Gastroesophageal sphincter (tissue), 4 donors: ENCODE data around the gene ESD. TPM values are rescaled to one million over a fixed set of nuclear protein-coding genes. Genes with fewer than 3 reads are reported as not detected.

Experiments
- ATAC-seq: fragments of 150-250 bp; one replicate; pipeline ENCODE4 v1.9.1; 2016; ENCODE audit warnings: mild to moderate bottlenecking, moderate library complexity
- H3K27ac ChIP-seq, 4 donors: fragments of 200-600 bp; sonication (generic) in 3 of 4; 1 replicate in 3 of 4; 2 replicates in 1 of 4; pipeline ENCODE4 v1.5.1; 2016 to 2019
- H3K27me3 ChIP-seq: fragments of 200-600 bp; sonication (generic); one replicate; pipeline ENCODE4 v1.5.1; 2019
- H3K36me3 ChIP-seq, 2 donors: fragments of 200-600 bp; sonication (generic); one replicate each; pipeline ENCODE4 v1.5.1; 2019; ENCODE audit warnings: control low read depth in 1 of 2
- H3K4me1 ChIP-seq, 3 donors: fragments of 200-600 bp; sonication (generic); 1 replicate in 2 of 3; 2 replicates in 1 of 3; pipeline ENCODE4 v1.5.1; 2016 to 2019; ENCODE audit warnings: control low read depth in 2 of 3
- H3K4me3 ChIP-seq, 2 donors: fragments of 200-600 bp; sonication (generic); one replicate each; pipeline ENCODE4 v1.5.1; 2019; ENCODE audit warnings: mild to moderate bottlenecking in 1 of 2, moderate library complexity in 1 of 2
- H3K9me3 ChIP-seq, 3 donors: fragments of 200-600 bp; sonication (generic); one replicate each; pipeline ENCODE4 v1.5.1; 2017 to 2019; ENCODE audit warnings: control low read depth in 2 of 3
- CTCF ChIP-seq, 4 experiments: fragments of 200-600 bp in 2 of 4; fragments of 450-650 bp in 2 of 4; sonication (generic) in 1 of 4; IDR thresholded peaks; one replicate each; pipeline ENCODE4 v1.5.1; 2017 to 2019; ENCODE audit warnings: antibody characterized with exemption in 4 of 4, mild to moderate bottlenecking in 2 of 4, moderate library complexity in 2 of 4
- EP300 ChIP-seq: sonication (generic); formaldehyde crosslinking; IDR thresholded peaks from one replicate; pipeline ENCODE4 v1.6.1; 2017; ENCODE audit warnings: antibody characterized with exemption, mild to moderate bottlenecking
- POLR2A ChIP-seq, 2 donors: fragments of 450-650 bp; IDR thresholded peaks; one replicate each; pipeline ENCODE4 v1.6.1; 2017; ENCODE audit warnings: antibody characterized with exemption in 2 of 2, mild to moderate bottlenecking in 2 of 2, moderate library complexity in 1 of 2
- POLR2AphosphoS5 ChIP-seq: sonication (generic); formaldehyde crosslinking; IDR thresholded peaks from one replicate; pipeline ENCODE4 v1.6.1; 2017; ENCODE audit warnings: antibody characterized with exemption
- WGBS, 2 donors: methylation state at CpG; one replicate each; pipeline ENCODE4 v1.1.5; 2018; ENCODE audit warnings: low coverage in 1 of 2; 5-methylcytosine and 5-hydroxymethylcytosine counted together
- total RNA-seq, 4 donors: library from RNA; depleted of rRNA; stranded (reverse); fragments of >200 nt; gene quantifications; one replicate each; pipeline ENCODE4 v1.1.0, GENCODE V29; 2016

The ESD gene
- total RNA-seq = 100 to 1,000 TPM; 136 to 186 (median 166) TPM

GRCh38 chr13:46796515-46797474, at the start of gene ESD:
TSS of gene ESD (minus strand) at chr13:46797161. CDS start at chr13:46791413, 5,748 bp downstream.
- Histone ChIP-seq H3K36me3 (no peaks in the 10 kb centered on the region), H3K4me1 (peaks cover 16 to 53% (median 23%) of the 10 kb centered on the region in 3 donors), H3K9me3 (no peaks in the 10 kb centered on the region), H3K27ac (peak within 1 kb of the TSS; percentile 44 to 95 (median 93)), H3K4me3 (peak within 1 kb of the TSS; percentile 49 to 80), H3K27me3 (no peaks in the 10 kb centered on the region)
- TF ChIP-seq POLR2AphosphoS5 (peak; percentile 83), EP300 (no peak), POLR2A (IDR thresholded peaks at IDR 0.05) (peak; percentile 54 to 57), CTCF (IDR thresholded peaks at IDR 0.05) (peak in 2 of 4 experiments; percentile 6 to 10)
- 0 to 3% methylated on average over 5 to 7 of the region's 77 CpGs for WGBS, 2 donors
- ATAC-seq = peak; percentile 96

- Histone ChIP-seq H3K36me3 (no peaks in the 10 kb centered on the region), H3K4me1 (no peaks in the 10 kb centered on the region), H3K27ac (no peak overlapping the region), H3K4me3 (no peak overlapping the region), H3K9me3 (no peaks in the 10 kb centered on the region), H3K27me3 (no peaks in the 10 kb centered on the region)
- ATAC-seq = no peak
- WGBS, 2 donors = 79% methylated on average over 2 of the region's 2 CpGs; no CpG with 5 or more reads in 1 of the 2 donors
- TF ChIP-seq POLR2AphosphoS5 (no peak), CTCF (IDR thresholded peaks at IDR 0.05) (no peak), POLR2A (IDR thresholded peaks at IDR 0.05) (no peak), EP300 (no peak)
Observed at GRCh38 chr13:46846726-46847125, 49.8 kb upstream of the ESD start.

- WGBS, 2 donors = 69 to 85% methylated on average over 2 of the region's 2 CpGs
- Histone ChIP-seq H3K4me3 (no peak overlapping the region), H3K27ac (no peak overlapping the region), H3K27me3 (no peaks in the 10 kb centered on the region), H3K36me3 (no peaks in the 10 kb centered on the region), H3K4me1 (no peaks in the 10 kb centered on the region), H3K9me3 (no peaks in the 10 kb centered on the region)
- TF ChIP-seq CTCF (IDR thresholded peaks at IDR 0.05) (no peak), POLR2A (IDR thresholded peaks at IDR 0.05) (no peak), EP300 (no peak), POLR2AphosphoS5 (no peak)
- no peak for ATAC-seq
Observed at GRCh38 chr13:46845146-46845545, 48.2 kb upstream of the ESD start.

GRCh38 chr13:46844431-46844830, 47.5 kb upstream of the ESD start:
- Histone ChIP-seq H3K4me3 (no peak overlapping the region), H3K36me3 (no peaks in the 10 kb centered on the region), H3K9me3 (no peaks in the 10 kb centered on the region), H3K4me1 (no peaks in the 10 kb centered on the region), H3K27me3 (no peaks in the 10 kb centered on the region), H3K27ac (no peak overlapping the region)
- no peak for ATAC-seq
- TF ChIP-seq POLR2A (IDR thresholded peaks at IDR 0.05) (no peak), CTCF (IDR thresholded peaks at IDR 0.05) (no peak)
- 52 to 71% methylated on average over 4 of the region's 4 CpGs for WGBS, 2 donors

- no peak overlapping the region for H3K27ac ChIP-seq
- no peaks in the 10 kb centered on the region for H3K9me3 ChIP-seq
- H3K27me3 ChIP-seq = no peaks in the 10 kb centered on the region
- no peaks in the 10 kb centered on the region for H3K36me3 ChIP-seq
- no peak overlapping the region for H3K4me3 ChIP-seq
- no peaks in the 10 kb centered on the region for H3K4me1 ChIP-seq
- 0 to 27% methylated on average over 1 of the region's 1 CpG for WGBS, 2 donors
- no peak for TF ChIP-seq POLR2AphosphoS5
- TF ChIP-seq CTCF (IDR thresholded peaks at IDR 0.05) = no peak
- TF ChIP-seq POLR2A (IDR thresholded peaks at IDR 0.05) = no peak
- no peak for TF ChIP-seq EP300
- ATAC-seq = no peak
Observed at GRCh38 chr13:46839399-46839798, 42.4 kb upstream of the ESD start.
